EL (cell line): ENCODE measurements around the gene AVL9.

ENCODE experiments used
- DNase-seq: peaks from one replicate; pipeline ENCODE4 v3.0.0-alpha.2; 2016

Gene AVL9

DNA sequence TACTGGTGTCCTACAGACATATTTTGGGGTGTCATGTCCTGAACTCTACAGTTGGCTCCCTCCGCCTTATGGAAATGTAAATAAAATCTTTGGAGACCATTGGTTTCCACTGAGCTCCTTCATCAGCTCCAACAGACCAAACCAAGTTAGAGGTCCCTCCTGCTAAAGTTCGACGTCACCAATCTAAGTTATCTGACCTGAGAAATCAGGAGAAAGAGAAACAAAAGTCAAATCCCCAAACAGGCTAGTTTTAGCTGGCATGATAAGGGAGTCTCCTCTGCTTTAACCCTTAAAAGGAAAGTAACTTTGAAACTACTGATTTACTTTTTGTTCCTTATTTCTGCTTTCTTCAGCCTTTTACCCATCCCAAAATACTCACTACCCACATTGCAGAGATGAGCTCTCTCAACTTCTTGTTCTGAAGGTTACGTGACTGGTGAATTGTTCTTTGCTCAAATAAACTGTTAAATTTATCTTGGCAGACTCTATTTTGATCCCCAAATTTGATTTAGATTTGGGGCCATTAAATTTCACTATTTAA lies 39.9 kb downstream of the AVL9 start:
- no peak for DNase-seq

DNA sequence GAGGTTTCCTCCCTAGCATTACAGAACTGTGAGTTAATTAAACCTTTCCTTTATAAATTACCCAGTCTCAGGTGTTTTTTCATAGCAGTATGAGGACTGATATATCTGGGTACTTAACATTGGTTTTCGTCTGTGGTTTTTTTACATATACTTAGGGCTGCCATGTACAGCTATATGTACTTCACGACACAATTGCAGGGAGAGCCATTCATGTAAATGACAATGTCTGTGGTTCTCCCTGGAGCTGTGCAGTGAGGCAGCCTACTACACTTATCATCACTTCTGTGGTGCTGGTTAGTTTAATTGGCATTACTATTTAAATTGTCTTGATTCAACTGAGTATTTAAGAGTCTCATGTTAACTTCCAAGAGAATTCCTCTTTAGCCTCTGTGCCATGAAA lies 40.7 kb downstream of the AVL9 start:
- no peak for DNase-seq

DNA sequence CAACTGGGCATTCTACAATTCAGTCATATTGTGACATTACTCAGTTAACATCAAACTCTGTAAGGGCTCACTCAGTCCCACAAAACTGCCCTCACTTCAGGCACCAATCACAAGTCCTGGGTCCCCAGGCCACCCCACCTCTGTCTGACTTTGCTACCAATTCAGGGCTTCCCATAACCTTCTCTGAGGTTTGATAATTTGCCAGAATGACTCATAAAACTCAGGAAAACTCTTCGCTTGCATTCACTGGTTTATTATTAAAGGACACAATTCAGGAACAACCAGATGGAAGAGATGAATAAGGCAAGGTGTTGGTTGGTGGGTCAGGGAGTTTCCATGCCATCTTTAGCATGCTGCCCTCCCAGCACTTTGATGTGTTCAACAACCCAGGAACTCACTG lies 41.3 kb downstream of the AVL9 start:
- peak; percentile 74 for DNase-seq

DNA sequence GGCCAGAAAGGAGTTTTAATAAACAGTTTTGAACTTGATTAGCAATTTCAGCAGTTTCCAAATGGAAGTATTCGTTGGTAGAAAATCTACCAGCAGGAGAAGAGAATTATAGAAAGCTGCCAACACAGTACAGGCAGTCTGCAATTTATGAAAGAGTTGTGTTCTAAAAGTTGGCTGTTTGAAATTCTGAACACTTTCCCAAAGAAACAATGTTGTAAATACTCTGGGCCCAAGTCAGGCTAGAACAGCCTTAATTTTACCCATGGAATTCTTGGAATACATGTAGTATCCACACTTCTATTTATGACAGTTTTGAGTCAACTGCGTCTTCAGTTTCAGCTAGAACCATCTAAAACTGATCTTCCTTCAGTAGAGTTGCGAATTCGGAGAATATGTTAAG lies 42.5 kb downstream of the AVL9 start:
- DNase-seq: no peak

DNA sequence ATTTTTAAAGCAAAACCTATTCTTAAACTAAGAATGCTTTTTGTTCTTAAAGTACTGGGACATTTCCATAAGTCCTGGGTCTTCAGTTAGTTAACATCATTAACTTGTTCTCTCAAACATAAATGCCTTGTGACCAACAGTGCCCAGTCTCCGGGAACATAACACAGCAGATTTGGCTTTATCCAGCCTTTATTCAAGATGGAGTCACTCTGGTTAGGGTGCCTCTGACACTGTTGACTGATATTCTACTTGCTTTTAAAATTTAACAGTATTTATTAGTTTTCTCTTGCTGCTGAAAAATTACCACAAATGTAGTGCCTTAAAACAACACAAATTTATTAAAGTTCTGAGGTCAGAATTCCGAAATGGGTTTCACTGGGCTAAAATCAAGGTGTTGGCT lies 44.1 kb downstream of the AVL9 start:
- DNase-seq: no peak

DNA sequence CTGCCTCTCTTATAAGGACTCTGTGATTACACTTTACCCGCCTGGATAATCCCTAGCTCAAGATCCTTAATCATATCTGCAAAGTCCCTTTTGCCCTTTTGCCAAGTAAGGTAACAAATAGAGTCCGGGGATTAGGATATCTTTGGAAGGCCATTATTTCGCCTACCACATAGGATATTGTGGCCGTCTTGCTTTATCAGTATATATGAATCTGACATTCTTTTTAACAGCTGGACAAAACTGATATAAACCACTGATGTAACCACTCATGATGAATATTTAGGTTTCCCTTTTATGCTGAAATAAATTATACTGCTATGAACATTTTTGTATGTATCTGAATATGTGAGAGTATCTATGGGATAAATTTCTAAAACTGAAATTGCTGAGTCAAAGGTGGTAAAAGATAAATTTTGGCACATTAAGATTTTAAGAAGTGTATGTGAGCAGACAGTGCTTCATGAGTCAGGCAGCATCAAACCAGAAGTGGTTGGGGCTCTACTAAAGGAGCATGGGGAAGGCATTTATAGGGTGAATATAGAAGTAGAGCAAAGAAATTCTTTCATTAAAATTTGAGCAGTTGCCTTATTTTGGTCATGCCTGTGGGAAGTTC lies 44.7 kb downstream of the AVL9 start:
- DNase-seq: no peak

DNA sequence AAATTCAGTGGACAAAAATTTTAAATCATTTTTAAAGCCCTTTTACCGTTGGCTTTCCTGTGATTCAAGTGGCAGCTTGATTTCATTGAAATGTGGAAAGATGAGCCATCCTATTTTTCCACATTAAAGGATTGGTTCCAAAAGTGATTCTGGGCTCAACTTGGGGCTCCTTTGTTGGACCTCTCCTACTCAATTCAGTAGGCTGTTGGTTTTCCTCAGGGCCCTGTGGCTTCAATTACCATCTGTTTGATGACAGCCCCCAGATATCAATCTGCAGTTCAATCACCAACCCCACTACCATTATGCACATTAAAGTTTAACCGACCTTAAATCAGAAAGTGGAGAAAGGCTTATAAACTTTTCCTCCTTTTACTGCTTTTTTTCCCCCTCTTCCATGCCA lies 47.3 kb downstream of the AVL9 start:
- no peak for DNase-seq

DNA sequence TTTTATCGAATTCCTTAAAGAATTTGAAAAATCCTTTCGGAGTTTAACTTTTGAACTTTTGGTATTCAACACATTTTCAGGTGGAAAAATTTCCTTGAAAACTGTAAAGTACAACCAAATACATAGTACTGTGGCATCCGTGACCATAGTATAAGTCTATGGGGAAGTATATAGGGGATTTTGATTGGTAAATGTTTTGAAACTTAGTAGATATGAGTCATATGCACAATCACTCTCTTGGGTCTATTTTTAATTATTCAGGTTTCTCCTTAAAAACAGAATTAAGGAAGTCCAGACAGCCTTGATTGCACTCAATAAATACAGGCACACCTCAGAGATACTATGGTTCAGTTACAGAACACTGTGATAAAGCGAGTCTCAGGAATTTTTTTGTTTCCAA lies 64.2 kb downstream of the AVL9 start:
- no peak for DNase-seq

DNA sequence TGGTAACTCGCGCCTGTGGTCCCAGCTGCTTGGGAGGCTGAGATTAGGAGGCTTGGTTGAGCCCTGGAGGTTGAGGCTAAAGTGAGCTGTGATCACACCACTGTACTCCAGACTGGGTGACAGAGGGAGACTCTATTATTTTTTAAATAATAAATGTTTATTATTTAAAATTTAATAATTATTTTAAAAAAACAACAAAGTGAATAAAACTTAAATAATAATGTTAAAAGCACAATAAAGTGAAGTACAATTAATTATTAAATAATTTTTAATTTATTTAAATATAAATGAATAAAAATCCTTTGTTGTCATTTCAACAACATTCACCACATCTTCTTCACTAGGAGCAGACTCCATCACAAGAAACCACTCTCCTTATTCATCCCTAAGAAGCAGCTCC lies 64.8 kb downstream of the AVL9 start:
- DNase-seq: no peak

DNA sequence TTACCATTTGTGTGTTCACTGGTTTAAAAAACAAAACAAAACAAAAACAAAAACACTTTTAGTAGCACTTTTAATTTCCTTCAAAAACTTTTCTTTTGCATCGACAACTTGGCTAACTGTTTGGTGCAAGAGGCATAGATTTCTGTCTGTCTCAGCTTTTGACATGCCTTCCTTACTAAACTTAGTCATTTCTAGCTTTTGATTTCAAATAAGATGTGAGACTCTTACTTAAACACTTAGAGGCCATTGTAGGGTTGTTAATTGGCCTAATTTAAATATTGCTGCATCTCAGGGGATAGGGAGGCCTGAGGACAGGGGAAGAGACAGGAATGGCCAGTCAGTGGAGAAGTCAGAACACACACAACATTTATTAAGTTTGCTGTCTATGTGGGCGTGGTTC lies 66.3 kb downstream of the AVL9 start:
- no peak for DNase-seq

DNA sequence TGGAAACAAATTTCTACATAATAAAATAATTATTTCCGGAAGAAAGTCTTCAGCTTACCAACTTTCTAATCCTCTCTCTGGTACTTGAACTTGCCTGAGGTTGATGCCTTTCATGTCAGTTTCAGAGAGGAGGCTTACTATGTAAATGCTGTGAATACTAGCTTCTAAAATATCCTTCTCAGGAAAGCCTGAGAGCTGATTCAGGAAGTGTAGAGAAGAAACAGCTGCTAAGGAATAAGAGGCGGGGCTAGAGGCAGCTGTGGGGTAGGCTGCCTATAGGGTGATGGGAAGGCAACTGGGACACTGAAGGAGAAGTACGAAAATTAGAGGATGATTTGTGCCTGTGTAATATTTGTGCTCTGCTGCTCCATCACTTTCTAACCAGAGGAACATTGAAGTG lies 69.3 kb downstream of the AVL9 start:
- no peak for DNase-seq

DNA sequence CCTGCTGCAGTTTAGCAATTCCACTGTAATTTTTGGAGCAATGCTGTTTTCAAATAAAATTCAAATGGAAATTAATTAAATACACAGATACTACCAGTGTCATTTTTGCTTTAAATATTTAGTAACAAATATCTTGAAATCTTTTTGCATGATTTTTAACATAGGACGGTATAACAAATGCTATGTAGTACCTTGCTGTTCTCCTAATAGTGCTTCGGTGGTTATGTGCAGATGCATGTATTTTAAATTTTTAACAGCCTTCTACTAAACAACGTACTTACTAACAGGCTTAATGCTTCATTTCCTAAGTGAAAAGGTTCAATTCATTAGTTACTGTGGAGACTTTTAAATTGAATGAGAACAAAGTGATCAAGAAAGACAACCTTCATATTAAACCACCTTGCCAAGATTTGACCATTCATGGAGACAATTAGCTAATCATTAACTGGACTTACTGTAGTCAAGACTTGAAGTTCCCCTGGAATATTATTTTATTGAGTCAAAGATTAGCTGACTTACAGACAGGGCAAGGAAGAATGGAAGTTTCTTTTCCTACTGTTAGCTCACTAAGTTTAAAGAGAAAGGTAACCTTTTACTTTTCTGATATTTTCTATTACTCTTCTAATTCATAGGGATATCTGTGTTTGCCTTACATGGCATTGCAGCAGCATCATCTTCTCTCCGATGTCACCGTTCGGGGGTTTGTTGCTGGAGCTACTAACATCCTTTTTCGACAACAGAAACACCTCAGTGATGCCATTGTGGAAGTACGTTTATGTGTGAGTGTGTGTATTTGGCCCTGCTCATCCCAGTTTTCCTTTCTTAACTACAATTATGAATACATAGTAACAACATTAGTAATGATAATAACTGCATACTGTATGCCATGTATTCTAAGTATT lies 74.3 kb downstream of the AVL9 start:
- no peak for DNase-seq

DNA sequence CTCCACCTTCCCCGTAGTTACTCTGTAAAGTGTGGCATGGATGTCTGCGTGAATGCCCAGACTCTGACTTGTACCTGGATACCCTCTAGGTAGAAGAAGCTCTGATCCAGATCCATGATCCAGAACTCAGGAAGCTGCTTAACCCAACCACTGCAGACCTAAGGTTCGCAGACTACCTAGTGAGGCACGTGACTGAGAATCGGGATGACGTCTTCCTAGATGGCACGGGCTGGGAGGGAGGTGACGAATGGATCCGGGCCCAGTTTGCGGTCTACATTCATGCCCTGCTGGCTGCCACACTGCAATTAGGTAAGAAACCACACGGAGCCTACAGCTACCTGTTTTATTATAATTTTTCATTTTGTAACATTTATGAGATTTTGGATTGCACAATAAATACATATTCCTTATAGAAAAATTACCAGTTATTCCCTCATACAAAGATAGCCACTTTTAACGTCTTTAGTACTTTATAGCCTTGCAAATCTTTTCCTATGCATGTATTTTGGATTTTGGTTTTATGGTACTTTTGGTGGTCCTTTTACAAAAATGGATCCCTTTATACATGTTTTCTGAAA lies 77.9 kb downstream of the AVL9 start:
- no peak for DNase-seq

DNA sequence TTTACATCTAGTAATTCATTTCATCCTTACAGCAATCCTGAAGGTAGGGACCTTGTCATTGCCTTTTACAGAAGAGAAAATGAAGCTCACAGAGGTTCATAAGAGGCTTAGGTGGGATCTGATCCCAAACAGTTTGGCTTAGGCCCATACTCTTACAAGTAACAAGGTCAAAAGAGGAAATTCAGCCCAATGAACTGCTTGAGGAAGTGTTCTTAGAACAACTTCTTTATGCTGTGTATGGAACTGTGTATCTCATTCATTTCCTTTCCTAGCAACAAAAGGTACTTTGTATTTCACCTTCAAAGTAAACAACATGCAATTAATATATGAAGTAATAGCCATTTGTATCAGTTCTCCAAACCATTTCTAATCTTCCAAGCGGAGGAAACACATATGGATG lies 79.3 kb downstream of the AVL9 start:
- no peak for DNase-seq

DNA sequence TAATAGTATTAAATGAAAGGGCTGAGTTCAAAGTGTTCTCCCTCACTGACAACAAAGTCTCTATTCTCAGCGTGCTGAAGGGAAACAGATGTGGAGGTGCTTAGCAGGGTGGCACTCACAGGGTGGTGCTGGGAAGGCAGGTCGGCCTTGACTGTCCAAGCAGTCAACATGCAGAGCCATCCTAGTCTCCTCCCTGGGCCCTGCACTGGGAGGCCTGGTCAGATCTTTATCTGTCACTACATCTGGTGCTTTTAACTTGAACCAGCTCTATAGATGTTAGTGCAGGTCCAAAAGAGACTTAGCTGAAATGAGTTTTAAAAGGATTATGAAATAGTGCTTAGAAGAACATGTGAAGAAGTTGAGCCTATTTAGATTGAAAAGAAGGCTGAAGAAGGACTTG lies 82.1 kb downstream of the AVL9 start:
- no peak for DNase-seq

DNA sequence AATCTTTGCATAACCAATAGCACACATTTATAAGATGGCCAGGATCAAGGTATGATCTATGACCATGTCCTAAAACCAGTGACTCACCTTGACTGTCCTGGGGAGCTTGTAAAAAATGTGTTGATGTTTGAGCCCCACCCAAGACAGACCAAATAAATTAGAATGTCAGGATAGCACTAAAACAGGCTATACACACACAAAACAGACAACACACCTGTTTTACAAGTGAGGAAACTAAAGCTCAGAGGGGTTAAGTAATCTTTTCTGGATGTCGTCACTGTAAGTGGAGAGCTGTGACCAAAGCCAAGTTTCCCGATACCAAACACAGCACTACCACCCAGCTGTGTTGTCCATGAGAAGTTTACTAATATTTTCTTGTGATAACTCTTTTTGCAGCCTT lies 84.5 kb downstream of the AVL9 start:
- no peak for DNase-seq

DNA sequence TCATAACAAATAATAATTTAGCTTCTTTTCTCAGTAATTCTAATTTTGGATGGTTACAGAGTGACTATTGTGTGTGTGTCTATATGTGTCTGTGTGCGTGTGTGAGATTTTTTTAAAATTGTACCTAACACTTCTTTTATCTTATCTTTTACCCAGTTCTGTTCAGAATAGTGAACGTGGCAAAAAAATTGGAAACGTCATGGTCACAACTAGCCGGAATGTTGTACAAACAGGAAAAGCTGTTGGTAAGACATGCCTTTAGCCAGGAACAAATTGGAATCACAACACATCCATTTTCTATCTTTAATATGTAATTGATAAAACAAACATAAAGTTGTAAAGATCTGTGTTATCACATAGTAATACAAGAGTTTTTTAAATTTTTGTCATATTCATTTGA lies 85.4 kb downstream of the AVL9 start:
- DNase-seq: no peak

DNA sequence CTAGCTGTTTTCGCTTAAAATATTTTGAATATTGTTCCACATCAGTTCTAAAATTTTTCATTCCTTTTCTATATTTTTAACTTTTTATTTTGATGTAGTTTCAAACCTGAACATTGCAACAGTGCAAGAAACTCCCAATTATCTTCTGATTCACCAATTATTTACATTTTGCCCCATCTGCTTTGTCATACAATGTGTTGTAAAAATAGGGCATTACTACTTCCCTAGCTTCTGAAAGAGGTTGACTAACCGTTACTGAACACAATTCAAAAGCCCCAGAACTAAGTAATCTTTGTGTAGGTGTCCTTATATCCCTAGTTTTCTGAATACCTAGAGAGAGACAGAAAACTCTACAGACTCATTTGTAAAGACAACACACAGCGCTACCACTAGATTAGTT lies 86.7 kb downstream of the AVL9 start:
- no peak for DNase-seq

DNA sequence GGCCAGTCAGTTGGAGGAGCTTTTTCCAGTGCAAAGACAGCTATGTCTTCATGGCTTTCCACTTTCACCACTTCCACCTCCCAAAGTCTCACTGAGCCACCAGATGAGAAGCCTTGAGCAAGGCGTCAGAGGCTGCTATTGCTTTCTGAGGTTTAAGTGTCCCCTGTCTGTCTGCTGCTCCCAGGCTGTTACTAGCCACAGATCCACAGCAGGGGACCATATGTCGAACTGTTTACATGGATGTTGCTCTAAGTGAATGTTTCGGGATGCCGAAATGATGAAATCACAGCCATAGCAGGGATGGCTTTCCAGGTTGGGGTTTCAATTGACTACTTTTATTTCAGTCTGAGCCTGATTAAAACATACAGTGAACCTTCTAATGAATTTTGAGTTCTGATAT lies 88.5 kb downstream of the AVL9 start:
- DNase-seq: peak; percentile 95

DNA sequence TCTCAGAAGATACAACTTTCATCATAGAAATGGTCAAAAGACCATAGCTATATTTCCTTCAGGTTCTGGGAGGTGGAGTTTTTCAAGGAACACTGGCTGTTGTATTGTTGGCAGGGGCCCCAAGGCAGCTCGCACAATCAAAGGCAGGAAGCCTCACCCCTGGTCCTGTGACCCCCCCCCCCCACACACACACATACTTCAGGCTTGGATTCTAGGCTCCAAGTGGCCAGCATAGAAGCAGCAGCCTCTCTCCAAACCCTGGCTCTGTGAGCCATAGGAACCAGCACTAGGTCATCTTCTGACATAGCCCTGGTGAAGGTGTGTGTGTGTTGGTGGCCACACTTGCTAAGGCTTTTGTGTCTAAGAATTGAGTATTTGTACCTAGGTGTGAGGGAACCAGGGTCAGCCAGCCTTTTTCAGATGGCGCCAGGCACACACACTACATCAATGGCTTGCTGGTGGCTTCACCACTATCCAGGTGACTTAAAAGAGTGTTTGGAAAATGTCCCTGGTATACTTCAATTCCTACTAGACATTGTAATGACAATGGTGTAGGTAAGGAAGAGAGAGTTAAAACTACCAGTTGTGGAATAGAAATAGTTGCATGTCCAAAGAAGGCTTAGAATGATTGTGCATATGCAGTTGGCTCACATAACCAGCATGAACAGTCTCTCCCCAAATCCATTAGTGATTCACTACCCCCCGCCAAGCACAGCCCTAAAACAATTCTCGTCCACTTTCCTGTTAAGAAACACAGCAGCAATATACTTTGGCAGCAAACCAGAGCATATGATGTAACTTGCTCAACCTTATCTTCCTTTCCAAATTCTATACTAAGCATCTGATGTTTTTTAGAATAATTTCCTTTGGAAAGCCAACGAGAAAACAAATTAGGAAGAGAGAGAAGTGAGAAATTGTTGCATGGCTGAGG lies 91.3 kb downstream of the AVL9 start:
- peak; percentile 96 for DNase-seq

DNA sequence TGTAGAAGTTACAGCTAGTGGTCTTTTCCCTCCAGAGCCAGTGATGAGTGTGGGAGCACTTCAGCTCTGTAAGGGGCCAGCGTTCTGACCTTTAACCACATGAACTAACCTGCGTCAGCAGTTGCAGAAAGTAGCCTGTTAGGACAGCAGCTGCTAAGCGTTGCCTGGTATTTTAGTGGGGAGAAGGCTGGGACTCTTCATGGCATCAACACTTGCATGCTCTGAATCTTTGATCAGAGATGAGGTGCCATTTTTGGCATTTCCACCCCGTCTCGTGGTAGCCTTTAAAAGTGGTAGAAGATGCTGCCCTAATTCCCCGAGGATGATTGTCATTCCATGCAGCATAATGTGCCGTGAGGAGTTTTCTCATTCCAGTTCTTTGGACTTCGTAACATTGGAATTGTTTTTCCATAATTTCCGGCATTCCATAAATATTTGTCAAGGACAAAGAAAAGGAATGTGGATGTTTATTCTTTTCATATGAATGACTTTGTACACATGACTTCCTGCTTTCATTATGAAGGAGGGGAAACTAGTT lies 92.2 kb downstream of the AVL9 start:
- DNase-seq: peak; percentile 93

DNA sequence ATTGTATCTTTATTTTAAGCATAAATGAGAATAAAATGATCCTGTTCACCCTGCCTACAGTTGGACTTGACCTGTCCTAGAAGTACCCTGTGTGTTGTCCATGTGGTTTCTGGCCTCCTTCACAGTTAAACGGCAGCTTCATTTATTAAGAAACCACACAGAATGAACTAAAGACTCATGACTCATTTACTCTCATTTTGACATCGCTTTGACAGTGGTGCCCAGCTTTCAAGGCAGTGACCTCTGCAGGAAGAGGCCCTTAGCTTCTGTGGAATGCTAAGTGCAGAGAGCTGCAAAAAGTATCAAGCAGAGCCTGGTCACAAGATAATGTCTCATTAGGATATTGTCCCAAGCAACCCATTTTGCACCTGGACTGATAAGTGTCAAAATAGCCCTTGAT lies 93.4 kb downstream of the AVL9 start:
- DNase-seq: peak; percentile 90

DNA sequence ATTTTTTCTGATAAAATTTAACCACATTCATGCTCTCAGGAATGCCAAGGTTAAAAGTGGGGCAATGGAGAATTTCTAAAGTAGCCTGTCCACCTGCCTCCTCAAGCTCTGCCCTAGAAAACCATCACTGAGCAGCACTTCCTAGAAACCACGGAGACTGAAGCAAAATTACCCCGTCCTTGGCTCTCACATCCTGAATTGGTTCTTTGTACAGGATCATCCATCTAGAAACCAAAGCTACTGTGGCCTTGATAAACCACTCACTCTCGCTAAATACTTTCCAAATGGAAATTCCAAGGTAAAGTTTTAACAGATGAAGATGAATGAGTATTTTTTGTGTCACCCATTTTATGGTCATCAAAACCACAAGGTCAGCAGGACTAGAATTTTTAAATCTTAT lies 96.6 kb downstream of the AVL9 start:
- no peak for DNase-seq
